Activated CD8-positive, alpha-beta T cell treated with anti-CD3 and anti-CD28 coated beads for 36 hours (primary cell): ENCODE measurements around the gene AHCYL2. TPM values are rescaled to one million over a fixed set of nuclear protein-coding genes. Genes with fewer than 3 reads are reported as not detected.

ENCODE experiments used
- ATAC-seq: fragments of 200-7000 bp; cut with Tn5 transposase; one replicate; pipeline ENCODE4 v1.10.0; 2021; ENCODE audit warnings: mild to moderate bottlenecking, moderate library complexity
- CTCF ChIA-PET: fragments of 350-600 bp; sonication (Branson Sonifier 250); formaldehyde crosslinking; loops from one replicate; lab custom pipeline; 2021; ENCODE audit warnings: antibody characterized with exemption; lab: Charles Lee
- POLR2A ChIA-PET: fragments of 350-600 bp; sonication (Branson Sonifier 250); formaldehyde crosslinking; loops from one replicate; lab custom pipeline; 2021; ENCODE audit warnings: antibody characterized with exemption; lab: Charles Lee
- DNase-seq: peaks from one replicate; pipeline ENCODE4 v3.0.0-alpha.2; 2020
- H3K27ac Mint-ChIP-seq: one replicate; pipeline ENCODE4 v1.8.0; 2021; ENCODE audit warnings: mild to moderate bottlenecking, mixed read lengths
- H3K27me3 Mint-ChIP-seq: one replicate; pipeline ENCODE4 v1.8.0; 2021; ENCODE audit warnings: mixed read lengths
- H3K36me3 Mint-ChIP-seq: one replicate; pipeline ENCODE4 v1.8.0; 2021; ENCODE audit warnings: low read depth, mixed read lengths
- H3K4me1 Mint-ChIP-seq: one replicate; pipeline ENCODE4 v1.8.0; 2021; ENCODE audit warnings: low read depth, mixed read lengths
- H3K4me3 Mint-ChIP-seq: one replicate; pipeline ENCODE4 v1.8.0; 2021; ENCODE audit warnings: mild to moderate bottlenecking, moderate library complexity, mixed read lengths
- H3K9me3 Mint-ChIP-seq: one replicate; pipeline ENCODE4 v1.8.0; 2021; ENCODE audit warnings: mixed read lengths
- CTCF ChIP-seq: fragments of 200-600 bp; IDR thresholded peaks from one replicate; pipeline ENCODE4 v1.8.0; 2022; ENCODE audit warnings: antibody characterized with exemption, mild to moderate bottlenecking
- intact Hi-C: fragments of 100-400 bp; cut with micrococcal nuclease; formaldehyde crosslinking; loops from one replicate; pipeline ENCODE4 v1.10.0; 2022
- total RNA-seq, 2 experiments: library from RNA; stranded (reverse); gene quantifications; one replicate each; pipeline ENCODE4 v1.2.3, GENCODE V29; 2021

Gene AHCYL2
- total RNA-seq, 2 experiments from 2014 or later, result 8.1 to 9.6 TPM

GRCh38 chr7:129311429-129311828 is 86.6 kb downstream of the AHCYL2 start:
- H3K4me3 Mint-ChIP-seq, result no peak overlapping the region
- H3K4me1 Mint-ChIP-seq, result no peaks in the 10 kb centered on the region
- no peaks in the 10 kb centered on the region for H3K9me3 Mint-ChIP-seq
- POLR2A ChIA-PET, result no interaction called here
- no peaks in the 10 kb centered on the region for H3K27me3 Mint-ChIP-seq
- intact Hi-C loops, result no loop called here
- H3K36me3 Mint-ChIP-seq, result no peaks in the 10 kb centered on the region
- H3K27ac Mint-ChIP-seq, result no peak overlapping the region
- CTCF ChIA-PET, result interaction anchor here (2.7 to 3.6 kb wide), 2 partner anchors 13 to 93 kb away, joined by 9 to 12 read pairs; no protein-coding TSS in a partner anchor
- no peak for DNase-seq
- no peak for TF ChIP-seq CTCF
- ATAC-seq, result no peak

- Mint-ChIP-seq H3K4me1 (no peaks in the 10 kb centered on the region), H3K36me3 (no peaks in the 10 kb centered on the region), H3K27ac (no peak overlapping the region), H3K4me3 (no peak overlapping the region), H3K9me3 (no peaks in the 10 kb centered on the region), H3K27me3 (no peaks in the 10 kb centered on the region)
- POLR2A ChIA-PET, result no interaction called here
- no peak for TF ChIP-seq CTCF
- DNase-seq (no peak), ATAC-seq (no peak)
- intact Hi-C loops, result no loop called here
- CTCF ChIA-PET, result interaction anchor here (1.5 to 3.6 kb wide), 3 partner anchors 15 to 95 kb away, joined by 5 to 12 read pairs (median 9); no protein-coding TSS in a partner anchor
These were observed 88.5 kb downstream of the AHCYL2 start for GRCh38 chr7:129313282-129313681.

- Mint-ChIP-seq H3K36me3 (no peaks in the 10 kb centered on the region), H3K27ac (no peak overlapping the region), H3K4me3 (no peak overlapping the region), H3K27me3 (no peaks in the 10 kb centered on the region), H3K4me1 (no peaks in the 10 kb centered on the region), H3K9me3 (no peaks in the 10 kb centered on the region)
- ChIA-PET POLR2A (interaction anchor here (0.6 kb wide), 1 partner anchor 469 kb away, joined by 3 read pairs; no protein-coding TSS in a partner anchor), CTCF (no interaction called here)
- no peak for DNase-seq
- no peak for TF ChIP-seq CTCF
- no peak for ATAC-seq
- intact Hi-C loops, result no loop called here
These were observed 91.1 kb downstream of the AHCYL2 start for GRCh38 chr7:129315960-129316359.

GRCh38 chr7:129317450-129317849 is 92.6 kb downstream of the AHCYL2 start:
- H3K27me3 Mint-ChIP-seq, result no peaks in the 10 kb centered on the region
- H3K4me3 Mint-ChIP-seq, result no peak overlapping the region
- POLR2A ChIA-PET, result no interaction called here
- TF ChIP-seq CTCF, result no peak
- ATAC-seq (no peak), DNase-seq (no peak)
- H3K4me1 Mint-ChIP-seq, result no peaks in the 10 kb centered on the region
- intact Hi-C loops, result no loop called here
- no peaks in the 10 kb centered on the region for H3K9me3 Mint-ChIP-seq
- no peak overlapping the region for H3K27ac Mint-ChIP-seq
- CTCF ChIA-PET, result interaction anchor here (0.9 to 1.7 kb wide), 5 partner anchors 14 to 154 kb away, joined by 4 to 7 read pairs (median 4); no protein-coding TSS in a partner anchor
- peaks cover 5% of the 10 kb centered on the region for H3K36me3 Mint-ChIP-seq

- H3K27ac Mint-ChIP-seq, result no peak overlapping the region
- CTCF ChIA-PET, result interaction anchor here (1.0 kb wide), 1 partner anchor 41 kb away, joined by 3 read pairs; no protein-coding TSS in a partner anchor
- DNase-seq (no peak), ATAC-seq (no peak)
- H3K4me3 Mint-ChIP-seq, result no peak overlapping the region
- POLR2A ChIA-PET, result no interaction called here
- H3K36me3 Mint-ChIP-seq, result peaks cover 16% of the 10 kb centered on the region
- TF ChIP-seq CTCF, result no peak
- H3K4me1 Mint-ChIP-seq, result no peaks in the 10 kb centered on the region
- intact Hi-C loops, result no loop called here
- H3K9me3 Mint-ChIP-seq, result peaks cover 11% of the 10 kb centered on the region
- no peaks in the 10 kb centered on the region for H3K27me3 Mint-ChIP-seq
These were observed 102.2 kb downstream of the AHCYL2 start for GRCh38 chr7:129327076-129327475.
